Spleen (tissue), 11 donors: Measurements from ENCODE around the gene PCSK4. TPM values are rescaled to one million over a fixed set of nuclear protein-coding genes. Genes with fewer than 3 reads are reported as not detected.

Experiments
- DNase-seq: peaks from one replicate; pipeline ENCODE4 v3.0.0-alpha.2; 2020
- H3K27ac ChIP-seq, 8 donors: fragments of 200-600 bp; sonication (generic) in 7 of 8; 1 replicate in 4 of 8; 2 replicates in 4 of 8; pipeline versions ENCODE4 v1.5.0 to v1.8.0; 2016 to 2021; ENCODE audit warnings: inconsistent platforms in 4 of 8, mild to moderate bottlenecking in 4 of 8, moderate library complexity in 1 of 8
- H3K27me3 ChIP-seq, 7 donors: fragments of 200-600 bp; sonication (generic) in 6 of 7; replicated peaks in 1 of 7; 1 replicate in 4 of 7; 2 replicates in 3 of 7; pipeline versions ENCODE4 v1.5.0 to v1.8.0; 2016 to 2021; ENCODE audit warnings: inconsistent platforms in 3 of 7, mild to moderate bottlenecking in 1 of 7
- H3K36me3 ChIP-seq, 6 donors: fragments of 200-600 bp; sonication (generic) in 5 of 6; 1 replicate in 4 of 6; 2 replicates in 2 of 6; pipeline versions ENCODE4 v1.5.0 to v1.8.0; 2016 to 2021; ENCODE audit warnings: inconsistent platforms in 2 of 6
- H3K4me1 ChIP-seq, 6 donors: fragments of 200-600 bp; sonication (generic) in 5 of 6; 1 replicate in 3 of 6; 2 replicates in 3 of 6; pipeline versions ENCODE4 v1.5.0 to v1.8.0; 2016 to 2021; ENCODE audit warnings: inconsistent platforms in 3 of 6
- H3K4me3 ChIP-seq, 8 donors: fragments of 200-600 bp; sonication (generic) in 7 of 8; 1 replicate in 4 of 8; 2 replicates in 4 of 8; pipeline versions ENCODE4 v1.5.0 to v1.8.0; 2016 to 2021; ENCODE audit warnings: inconsistent platforms in 4 of 8, mild to moderate bottlenecking in 4 of 8, moderate library complexity in 2 of 8
- H3K9me3 ChIP-seq, 8 donors: fragments of 200-600 bp; sonication (generic) in 7 of 8; 1 replicate in 4 of 8; 2 replicates in 4 of 8; pipeline versions ENCODE4 v1.5.0 to v1.8.0; 2016 to 2021; ENCODE audit warnings: inconsistent platforms in 4 of 8
- POLR2A ChIP-seq, 3 donors: fragments of 450-650 bp; IDR thresholded peaks; one replicate each; pipeline ENCODE4 v1.5.1; 2017; ENCODE audit warnings: antibody characterized with exemption in 3 of 3, mild to moderate bottlenecking in 1 of 3
- POLR2AphosphoS5 ChIP-seq, 3 donors: sonication (generic); formaldehyde crosslinking; IDR thresholded peaks; one replicate each; pipeline ENCODE4 v1.5.1; 2017; ENCODE audit warnings: antibody characterized with exemption in 3 of 3
- WGBS, 5 donors: extraction: QIAGEN DNeasy Blood & Tissue Kit in 3 of 5; methylation state at CpG; one replicate each; pipeline versions ENCODE4 v1.1.5 to v1.1.7; 2013 to 2018; 5-methylcytosine and 5-hydroxymethylcytosine counted together
- intact Hi-C: fragments of 100-400 bp; cut with DNase I; formaldehyde crosslinking; loops from one replicate; pipeline ENCODE4 v1.15.0; 2023; ENCODE audit warnings: low total_unique reads
- polyA plus RNA-seq, 3 donors: library from polyadenylated mRNA; stranded (reverse); fragments of 200-250 nt; gene quantifications; one replicate each; pipeline ENCODE4 v1.2.1, GENCODE V29; 2013
- total RNA-seq, 7 donors: library from RNA; depleted of rRNA in 3 of 7; stranded (reverse); fragments of >200 nt in 3 of 7; fragmentation: NEBNext Ultra II Directional in 4 of 7; extraction: Animal tissue kit (Norgen Biotek cat#: 25700) in 4 of 7; gene quantifications; one replicate each; pipeline versions ENCODE4 v1.1.0 to v1.2.1, GENCODE V29; 2016 to 2021
- TF ChIP-seq, protein P1 (sequence below), 11 experiments: fragments of 200-600 bp in 7 of 11; fragments of 450-650 bp in 4 of 11; sonication (generic) in 4 of 11; IDR thresholded peaks in 8 of 11; conservative IDR thresholded peaks in 3 of 11; 1 replicate in 7 of 11; 2 replicates in 4 of 11; pipeline versions ENCODE4 v1.4.0 to v1.8.0; 2016 to 2021; ENCODE audit warnings: antibody characterized with exemption in 11 of 11, inconsistent platforms in 4 of 11, mild to moderate bottlenecking in 1 of 11
- donor health status: healthy with polysubstance abuse.
- donor health status: DM: no; HTN: no; CAD: no; lungs with moderate emphysema.
- donor health status: DM: no; HTN: no; CAD: no.
- donor health status: Bipolar disorder and iron deficiency.
- donor health status: healthy.
- donor health status: DM: no; HTN: no; CAD: no.
- donor health status: DM: yes; HTN: yes; CAD: no.

PCSK4 gene
- total and polyA plus RNA-seq, 10 donors, result 1.1 to 4.2 (median 1.9) TPM

DNA sequence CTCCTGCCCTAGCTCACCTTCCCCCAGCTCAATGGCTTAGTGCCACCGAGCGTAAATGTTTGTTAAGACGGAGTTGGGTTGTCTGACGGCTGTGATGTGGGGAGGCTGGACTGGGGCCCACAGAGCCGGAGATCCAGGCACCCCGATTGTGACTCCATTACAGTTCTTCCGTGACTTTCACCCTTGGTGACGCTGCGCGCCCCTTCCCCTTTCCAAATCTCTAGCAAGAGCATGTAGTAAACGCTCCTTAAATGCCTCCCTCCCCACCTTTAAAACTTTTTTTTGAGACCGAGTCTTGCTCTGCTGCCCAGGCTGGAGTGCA, 1.7 kb upstream of the PCSK4 start:
- Histone ChIP-seq H3K4me1 (peaks cover 6 to 34% (median 19%) of the 10 kb centered on the region in 6 donors), H3K4me3 (peak overlapping the region in 2 of 8 donors; percentile 61 to 85), H3K27me3 (peaks cover 0 to 46% (median under 1%) of the 10 kb centered on the region in 7 donors), H3K9me3 (no peaks in the 10 kb centered on the region), H3K27ac (no peak overlapping the region), H3K36me3 (no peaks in the 10 kb centered on the region)
- WGBS, 5 donors, result 64 to 71% (median 68%) methylated on average over 12 of the region's 12 CpGs
- intact Hi-C loops, result no loop called here
- no peak for TF ChIP-seq POLR2A (IDR thresholded peaks at IDR 0.05)
- no peak for TF ChIP-seq POLR2AphosphoS5 (IDR thresholded peaks at IDR 0.05)
- TF ChIP-seq, protein P1, sequence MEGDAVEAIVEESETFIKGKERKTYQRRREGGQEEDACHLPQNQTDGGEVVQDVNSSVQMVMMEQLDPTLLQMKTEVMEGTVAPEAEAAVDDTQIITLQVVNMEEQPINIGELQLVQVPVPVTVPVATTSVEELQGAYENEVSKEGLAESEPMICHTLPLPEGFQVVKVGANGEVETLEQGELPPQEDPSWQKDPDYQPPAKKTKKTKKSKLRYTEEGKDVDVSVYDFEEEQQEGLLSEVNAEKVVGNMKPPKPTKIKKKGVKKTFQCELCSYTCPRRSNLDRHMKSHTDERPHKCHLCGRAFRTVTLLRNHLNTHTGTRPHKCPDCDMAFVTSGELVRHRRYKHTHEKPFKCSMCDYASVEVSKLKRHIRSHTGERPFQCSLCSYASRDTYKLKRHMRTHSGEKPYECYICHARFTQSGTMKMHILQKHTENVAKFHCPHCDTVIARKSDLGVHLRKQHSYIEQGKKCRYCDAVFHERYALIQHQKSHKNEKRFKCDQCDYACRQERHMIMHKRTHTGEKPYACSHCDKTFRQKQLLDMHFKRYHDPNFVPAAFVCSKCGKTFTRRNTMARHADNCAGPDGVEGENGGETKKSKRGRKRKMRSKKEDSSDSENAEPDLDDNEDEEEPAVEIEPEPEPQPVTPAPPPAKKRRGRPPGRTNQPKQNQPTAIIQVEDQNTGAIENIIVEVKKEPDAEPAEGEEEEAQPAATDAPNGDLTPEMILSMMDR (IDR thresholded peaks at IDR 0.05 in 8 of 11, conservative IDR thresholded peaks at IDR 0.05 in 3 of 11), result no peak
- no peak for DNase-seq

DNA sequence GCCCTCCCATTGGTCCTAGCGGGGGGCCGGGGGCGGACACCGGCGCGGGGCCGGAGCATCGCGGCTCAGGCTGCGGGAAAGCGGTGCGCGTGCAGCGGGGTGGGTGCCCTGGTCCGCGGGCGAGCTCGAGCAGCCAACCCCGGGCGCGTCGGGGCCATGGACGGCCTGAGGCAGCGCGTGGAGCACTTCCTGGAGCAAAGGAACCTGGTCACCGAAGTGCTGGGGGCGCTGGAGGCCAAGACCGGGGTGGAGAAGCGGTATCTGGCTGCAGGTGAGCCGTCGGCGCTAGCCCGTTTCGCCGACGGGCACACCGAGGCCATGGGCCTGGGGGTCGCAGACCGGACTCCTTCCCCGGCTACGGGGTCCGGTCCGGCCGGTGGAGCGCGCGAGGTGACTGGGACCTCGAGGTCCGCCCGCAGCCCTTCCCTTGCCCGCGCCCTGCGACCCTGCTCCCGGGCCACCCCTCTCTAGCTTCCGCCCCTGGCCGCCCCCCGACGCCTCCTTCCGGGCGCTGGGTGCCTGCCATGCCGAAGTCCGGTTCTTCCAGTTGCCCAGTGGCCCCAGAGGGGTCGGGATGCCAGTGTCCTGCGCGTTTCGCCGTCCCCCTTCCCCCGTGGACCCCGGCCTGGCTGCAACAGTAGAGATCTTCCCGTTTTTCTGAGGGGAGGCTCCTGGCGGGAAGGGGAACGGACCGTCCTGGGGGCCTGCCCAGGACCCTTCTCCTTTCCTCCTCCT, 1.1 kb upstream of the PCSK4 start, which contains the start of gene REEP6:
Gene REEP6 (plus strand): TSS at position 68 of the 735 bp plus-strand sequence. CDS start 89 bp downstream, at position 157.
- H3K27ac ChIP-seq, result peak within 1 kb of the TSS in 6 of 8 donors; percentile 41 to 81 (median 62)
- TF ChIP-seq, protein P1 (IDR thresholded peaks at IDR 0.05 in 8 of 11, conservative IDR thresholded peaks at IDR 0.05 in 3 of 11), result peak in 1 of 11 experiments; percentile 18
- no peak for TF ChIP-seq POLR2A (IDR thresholded peaks at IDR 0.05)
- peak in 2 of 3 donors; percentile 8 to 58 for TF ChIP-seq POLR2AphosphoS5 (IDR thresholded peaks at IDR 0.05)
- H3K36me3 ChIP-seq, result no peaks in the 10 kb centered on the region
- peak within 1 kb of the TSS; percentile 54 to 85 (median 59) for H3K4me3 ChIP-seq
- intact Hi-C loops, result no loop called here
- peaks cover 0 to 43% (median 0%) of the 10 kb centered on the region in 7 donors for H3K27me3 ChIP-seq
- H3K4me1 ChIP-seq, result peaks cover 6 to 34% (median 19%) of the 10 kb centered on the region in 6 donors
- no peak for DNase-seq
- 3 to 11% (median 6%) methylated on average over 26 to 73 of the region's 73 CpGs for WGBS, 5 donors
- H3K9me3 ChIP-seq, result no peaks in the 10 kb centered on the region

DNA sequence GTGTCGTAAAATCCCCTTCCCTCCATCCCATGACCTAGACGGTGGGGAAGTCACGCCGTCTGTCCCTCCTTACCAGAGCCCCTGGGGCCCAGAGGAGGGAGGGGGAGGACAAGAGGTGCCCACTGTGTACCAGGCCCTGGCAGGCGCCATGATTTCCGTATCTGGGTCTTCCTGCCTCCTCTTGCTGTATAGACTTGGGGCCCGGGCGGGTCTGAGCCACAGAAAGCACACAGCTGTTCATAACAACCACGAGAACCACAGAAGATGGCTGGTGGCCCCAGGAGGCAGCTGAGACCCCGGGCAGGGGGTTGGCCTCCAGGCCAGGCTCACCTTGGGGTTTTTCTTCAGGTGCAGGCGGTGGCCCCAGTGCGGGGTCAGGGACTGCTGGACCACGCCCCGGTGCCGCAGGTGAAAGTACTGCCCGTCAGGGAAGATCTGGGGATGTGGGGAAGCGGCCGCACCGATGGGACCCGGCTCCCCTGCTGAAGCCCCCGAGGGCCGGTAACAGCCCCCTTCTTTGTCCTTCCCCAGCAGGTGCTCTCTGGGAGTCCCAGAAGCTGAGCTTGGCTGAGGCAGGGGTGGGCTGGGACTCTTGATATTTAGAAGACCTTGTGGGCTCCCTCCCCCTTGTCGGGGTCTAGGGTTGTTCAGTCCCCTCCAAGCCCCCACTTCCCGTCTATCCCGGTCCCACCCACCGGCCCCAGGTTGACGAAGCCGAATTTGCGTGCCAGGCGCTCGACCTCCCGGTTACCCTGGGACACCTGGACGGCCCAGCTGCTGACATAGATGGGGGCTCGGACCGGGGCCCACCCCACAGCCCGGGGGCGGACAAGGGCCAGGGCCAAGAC, 463 bp downstream of the PCSK4 start:
- Histone ChIP-seq H3K4me3 (peak overlapping the region; percentile 48 to 85 (median 59)), H3K4me1 (peaks cover 6 to 34% (median 19%) of the 10 kb centered on the region in 6 donors), H3K27me3 (peaks cover 0 to 39% (median 0%) of the 10 kb centered on the region in 7 donors), H3K36me3 (no peaks in the 10 kb centered on the region), H3K9me3 (no peaks in the 10 kb centered on the region), H3K27ac (peak overlapping the region in 6 of 8 donors; percentile 41 to 81 (median 62))
- 8 to 29% (median 18%) methylated on average over 13 to 37 of the region's 37 CpGs for WGBS, 5 donors
- intact Hi-C loops, result no loop called here
- TF ChIP-seq, protein P1 (IDR thresholded peaks at IDR 0.05 in 8 of 11, conservative IDR thresholded peaks at IDR 0.05 in 3 of 11), result no peak
- peak in 1 of 3 donors; percentile 60 for TF ChIP-seq POLR2AphosphoS5 (IDR thresholded peaks at IDR 0.05)
- TF ChIP-seq POLR2A (IDR thresholded peaks at IDR 0.05), result no peak
- peak; percentile 77 for DNase-seq

DNA sequence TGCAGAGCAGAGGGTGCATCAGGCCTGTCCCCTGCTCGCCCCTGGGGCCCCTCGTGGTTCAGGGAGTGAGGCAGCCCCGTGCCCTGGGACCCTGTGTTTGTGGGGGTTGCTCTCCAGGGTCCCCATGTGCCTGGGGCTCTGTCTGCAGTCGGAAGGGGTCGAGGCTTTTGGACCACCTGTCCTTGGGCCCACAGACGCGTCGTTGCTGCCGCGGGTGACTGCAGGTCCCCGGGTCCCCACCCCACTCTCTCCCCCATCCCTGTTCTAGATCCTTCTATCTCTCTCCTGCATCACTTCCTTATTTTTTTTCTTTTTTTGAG, 1.9 kb downstream of the PCSK4 start:
- Histone ChIP-seq H3K9me3 (no peaks in the 10 kb centered on the region), H3K27me3 (peaks cover 0 to 39% (median 0%) of the 10 kb centered on the region in 7 donors)

More for the DNA sequence above, 1.9 kb downstream of the PCSK4 start:
- intact Hi-C loops, result no loop called here
- 55 to 74% (median 62%) methylated on average over 10 to 11 of the region's 11 CpGs for WGBS, 5 donors
- no peaks in the 10 kb centered on the region for H3K36me3 ChIP-seq
- no peak overlapping the region for H3K27ac ChIP-seq
- peaks cover 6 to 34% (median 19%) of the 10 kb centered on the region in 6 donors for H3K4me1 ChIP-seq
- no peak for DNase-seq
- TF ChIP-seq, protein P1 (IDR thresholded peaks at IDR 0.05 in 8 of 11, conservative IDR thresholded peaks at IDR 0.05 in 3 of 11), result no peak
- TF ChIP-seq POLR2AphosphoS5 (IDR thresholded peaks at IDR 0.05), result no peak
- TF ChIP-seq POLR2A (IDR thresholded peaks at IDR 0.05), result no peak
- H3K4me3 ChIP-seq, result no peak overlapping the region
